Lower leg skin (tissue), 3 donors: ENCODE results near the gene CCDC81.

ENCODE experiments used
- CTCF ChIP-seq, 3 donors: fragments of 450-650 bp; IDR thresholded peaks; one replicate each; pipeline ENCODE4 v1.5.1; 2016; ENCODE audit warnings: antibody characterized with exemption in 3 of 3, mild to moderate bottlenecking in 3 of 3, moderate library complexity in 2 of 3
- POLR2A ChIP-seq, 2 donors: fragments of 450-650 bp; IDR thresholded peaks; one replicate each; pipeline ENCODE4 v1.6.1; 2016 to 2017; ENCODE audit warnings: antibody characterized with exemption in 2 of 2, mild to moderate bottlenecking in 1 of 2, moderate library complexity in 1 of 2

- TF ChIP-seq CTCF (IDR thresholded peaks at IDR 0.05) = no peak
- no peak for TF ChIP-seq POLR2A (IDR thresholded peaks at IDR 0.05)
Observed at GRCh38 chr11:86447763-86448480, 73.2 kb downstream of the CCDC81 start.
